Kidney (tissue), 14 donors: ENCODE data around the gene CEBPE. TPM values are rescaled to one million over a fixed set of nuclear protein-coding genes. Genes with fewer than 3 reads are reported as not detected.
A peak's percentile ranks its signal among the peaks of the same experiment; 100 is the strongest.

Source experiments
- DNase-seq, 5 donors: peaks; one replicate each; pipeline ENCODE4 v3.0.0-alpha.2; 2013 to 2020
- FAIRE-seq: peaks from 2 replicates; lab custom pipeline; 2012; peaks lifted over from hg19 to GRCh38; lab: Jason Lieb, UNC
- H3K27ac ChIP-seq, 2 donors: one replicate each; pipeline ENCODE4 v1.7.0; 2013; ENCODE audit warnings: low read depth in 2 of 2, low read length in 2 of 2, inconsistent platforms in 1 of 2
- H3K27me3 ChIP-seq: one replicate; pipeline ENCODE4 v1.7.1; 2013; ENCODE audit warnings: low read length, inconsistent platforms; ENCODE audit not compliant: control insufficient read depth, insufficient read depth
- H3K36me3 ChIP-seq, 3 donors: one replicate each; pipeline versions ENCODE4 v1.7.0 to v1.7.1; 2013; ENCODE audit warnings: low read length in 3 of 3, control low read depth in 1 of 3, inconsistent platforms in 1 of 3; ENCODE audit not compliant: insufficient read depth in 3 of 3, control insufficient read depth in 2 of 3
- H3K4me1 ChIP-seq, 3 donors: one replicate each; pipeline versions ENCODE4 v1.7.0 to v1.7.1; 2013; ENCODE audit warnings: low read length in 3 of 3, inconsistent platforms in 1 of 3, low read depth in 1 of 3; ENCODE audit not compliant: control insufficient read depth in 2 of 3, insufficient read depth in 2 of 3
- H3K4me3 ChIP-seq, 3 donors: one replicate each; pipeline versions ENCODE4 v1.7.0 to v1.8.1; 2013; ENCODE audit warnings: low read length in 3 of 3, control low read depth in 1 of 3, inconsistent platforms in 1 of 3
- H3K9ac ChIP-seq, 3 donors: one replicate each; pipeline versions ENCODE4 v1.7.0 to v1.7.1; 2013; ENCODE audit warnings: low read length in 3 of 3, control low read depth in 1 of 3, inconsistent platforms in 1 of 3
- H3K9me3 ChIP-seq, 3 donors: one replicate each; pipeline versions ENCODE4 v1.7.0 to v1.7.1; 2013; ENCODE audit warnings: low read length in 3 of 3, control low read depth in 1 of 3, inconsistent platforms in 1 of 3; ENCODE audit not compliant: control insufficient read depth in 2 of 3, insufficient read depth in 1 of 3
- intact Hi-C: fragments of 100-400 bp; cut with DNase I; formaldehyde crosslinking; loops from one replicate; pipeline ENCODE4 v1.11.1; 2022
- polyA plus RNA-seq: library from polyadenylated mRNA; stranded (reverse); fragments of 350-450 nt; fragmentation: Illumina TruSeq; extraction: RNeasy Lipid Tissue Mini Kit (QIAGEN cat#74804); gene quantifications from one replicate; pipeline ENCODE4 v1.2.3, GENCODE V29; 2014; ENCODE audit warnings: low read depth, low replicate concordance; ENCODE audit not compliant: insufficient read depth
- total RNA-seq: library from RNA; stranded (reverse); fragmentation: NEBNext Ultra II Directional; extraction: Animal tissue kit (Norgen Biotek cat#: 25700); gene quantifications from one replicate; pipeline ENCODE4 v1.2.1, GENCODE V29; 2021
- TF ChIP-seq, protein P1 (sequence below): IDR thresholded peaks from 3 replicates; pipeline ENCODE4 v1.5.1; 2012; ENCODE audit warnings: mild to moderate bottlenecking, moderate library complexity, borderline replicate concordance; ENCODE audit not compliant: insufficient read depth; ENCODE audit errors: extremely low read depth
- donor health status: control.
- donor health status: control.
- donor health status: control.
- donor health status: control.
- donor health status: control.
- donor health status: DM: yes; HTN: yes; CAD: no.
- donor health status: Normal renal cell carcinoma (clear cell type).

The CEBPE gene
- total and polyA plus RNA-seq, 2 donors from 2014 or later: not detected

GRCh38 chr14:23143911-23144310, 24.9 kb upstream of the CEBPE start:
- DNase-seq: no peak
- Histone ChIP-seq H3K27me3 (no peaks in the 10 kb centered on the region), H3K9ac (no peak overlapping the region), H3K4me1 (peaks cover 0 to 10% (median 5%) of the 10 kb centered on the region in 3 donors), H3K36me3 (peaks cover 0 to 33% (median 14%) of the 10 kb centered on the region in 3 donors), H3K4me3 (no peak overlapping the region), H3K27ac (no peak overlapping the region), H3K9me3 (no peaks in the 10 kb centered on the region)
- intact Hi-C loops: no loop called here
- TF ChIP-seq, protein P1, sequence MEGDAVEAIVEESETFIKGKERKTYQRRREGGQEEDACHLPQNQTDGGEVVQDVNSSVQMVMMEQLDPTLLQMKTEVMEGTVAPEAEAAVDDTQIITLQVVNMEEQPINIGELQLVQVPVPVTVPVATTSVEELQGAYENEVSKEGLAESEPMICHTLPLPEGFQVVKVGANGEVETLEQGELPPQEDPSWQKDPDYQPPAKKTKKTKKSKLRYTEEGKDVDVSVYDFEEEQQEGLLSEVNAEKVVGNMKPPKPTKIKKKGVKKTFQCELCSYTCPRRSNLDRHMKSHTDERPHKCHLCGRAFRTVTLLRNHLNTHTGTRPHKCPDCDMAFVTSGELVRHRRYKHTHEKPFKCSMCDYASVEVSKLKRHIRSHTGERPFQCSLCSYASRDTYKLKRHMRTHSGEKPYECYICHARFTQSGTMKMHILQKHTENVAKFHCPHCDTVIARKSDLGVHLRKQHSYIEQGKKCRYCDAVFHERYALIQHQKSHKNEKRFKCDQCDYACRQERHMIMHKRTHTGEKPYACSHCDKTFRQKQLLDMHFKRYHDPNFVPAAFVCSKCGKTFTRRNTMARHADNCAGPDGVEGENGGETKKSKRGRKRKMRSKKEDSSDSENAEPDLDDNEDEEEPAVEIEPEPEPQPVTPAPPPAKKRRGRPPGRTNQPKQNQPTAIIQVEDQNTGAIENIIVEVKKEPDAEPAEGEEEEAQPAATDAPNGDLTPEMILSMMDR: no peak
- FAIRE-seq: no peak

DNA sequence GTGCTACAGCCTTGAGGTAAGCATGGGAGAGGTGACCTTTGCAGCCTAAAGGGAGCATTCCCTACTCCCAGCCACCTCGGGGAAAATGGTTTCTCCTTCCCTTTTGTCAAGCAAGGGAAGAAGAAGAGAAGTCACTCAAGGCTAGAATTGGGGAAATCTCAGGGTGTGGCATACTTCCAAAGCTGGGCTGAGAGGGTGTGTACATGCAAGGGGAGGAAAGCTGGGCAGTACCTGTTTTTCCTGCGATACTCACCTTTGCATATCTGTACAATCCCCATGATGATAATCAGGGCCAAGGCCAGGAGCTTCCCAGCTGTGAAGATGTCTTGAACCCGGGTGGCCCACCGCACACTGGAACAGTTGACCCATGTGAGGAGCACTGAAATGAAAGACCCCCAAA, 23.8 kb upstream of the CEBPE start:
- H3K27me3 ChIP-seq: no peaks in the 10 kb centered on the region
- H3K9ac ChIP-seq: no peak overlapping the region
- peak overlapping the region; percentile 33 to 59 for H3K27ac ChIP-seq
- no peaks in the 10 kb centered on the region for H3K9me3 ChIP-seq
- intact Hi-C loops: no loop called here
- TF ChIP-seq, protein P1: no peak
- DNase-seq (no peak), FAIRE-seq (no peak)
- peaks cover 0 to 12% (median 5%) of the 10 kb centered on the region in 3 donors for H3K4me1 ChIP-seq
- no peak overlapping the region for H3K4me3 ChIP-seq
- H3K36me3 ChIP-seq: peaks cover 0 to 37% (median 21%) of the 10 kb centered on the region in 3 donors

- no peak overlapping the region for H3K4me3 ChIP-seq
- no peaks in the 10 kb centered on the region for H3K27me3 ChIP-seq
- intact Hi-C loops: no loop called here
- H3K9me3 ChIP-seq: no peaks in the 10 kb centered on the region
- H3K4me1 ChIP-seq: peaks cover 0 to 10% (median 5%) of the 10 kb centered on the region in 3 donors
- TF ChIP-seq, protein P1: no peak
- no peak overlapping the region for H3K9ac ChIP-seq
- H3K27ac ChIP-seq: peak overlapping the region; percentile 59 to 75
- peak in 3 of 5 donors; percentile 51 to 65 (median 64) for DNase-seq
- FAIRE-seq: no peak
- peaks cover 0 to 38% (median 25%) of the 10 kb centered on the region in 3 donors for H3K36me3 ChIP-seq
These were observed 22.8 kb upstream of the CEBPE start for GRCh38 chr14:23141706-23142444.
